NCI-H2107 (cell line): ENCODE data around the gene PUSL1.

Source experiments
- DNase-seq: peaks from one replicate; lab custom pipeline; 2025; lab: John Stamatoyannopoulos, UW

The PUSL1 gene

GRCh38 chr1:1354271-1355247 is 46.2 kb downstream of the PUSL1 start:
- DNase-seq, result no peak

GRCh38 chr1:1355416-1355815 is 47.0 kb downstream of the PUSL1 start:
- DNase-seq, result no peak

- DNase-seq, result no peak
Observed at GRCh38 chr1:1356166-1356795, 47.9 kb downstream of the PUSL1 start.

GRCh38 chr1:1356796-1357401 is 48.5 kb downstream of the PUSL1 start:
- no peak for DNase-seq

- DNase-seq, result no peak
Observed at GRCh38 chr1:1357871-1358432, 49.6 kb downstream of the PUSL1 start.

GRCh38 chr1:1358433-1359271 is 50.3 kb downstream of the PUSL1 start, which contains the start of gene MXRA8:
TSS of gene MXRA8 (minus strand) at chr1:1358555. CDS start at chr1:1358504, 51 bp downstream.
- no peak for DNase-seq

GRCh38 chr1:1359308-1359663 is 50.9 kb downstream of the PUSL1 start:
- no peak for DNase-seq

GRCh38 chr1:1359664-1360468 is 51.5 kb downstream of the PUSL1 start:
- no peak for DNase-seq

GRCh38 chr1:1360506-1361169 is 52.2 kb downstream of the PUSL1 start:
- DNase-seq, result no peak
